OCI-LY7 (cell line): ENCODE data around the gene GSK3B. TPM values are rescaled to one million over a fixed set of nuclear protein-coding genes. Genes with fewer than 3 reads are reported as not detected.

ENCODE experiments used
- BruUV-seq: library from RNA; stranded (reverse); fragments of 400-500 nt; replicated peaks from 2 replicates; lab custom pipeline; 2021; lab: Mats Ljungman, UMichigan
- CTCF ChIA-PET: fragments of 300-600 bp; sonication (Branson Sonifier 250); formaldehyde crosslinking; loops from one replicate; lab custom pipeline; 2022; ENCODE audit warnings: antibody characterized with exemption; ENCODE audit not compliant: unreplicated experiment; lab: Charles Lee
- POLR2A ChIA-PET: fragments of 300-600 bp; sonication (Branson Sonifier 250); formaldehyde crosslinking; loops from one replicate; lab custom pipeline; 2022; ENCODE audit warnings: antibody characterized with exemption; lab: Charles Lee
- DNase-seq: peaks from one replicate; pipeline ENCODE4 v3.0.0-alpha.2; 2015; ENCODE audit warnings: low spot score
- H2AFZ ChIP-seq: fragments of 200-600 bp; sonication (generic), shearing (Covaris generic); 2 replicates; pipeline ENCODE4 v1.6.1; 2014; ENCODE audit warnings: mild to moderate bottlenecking, antibody characterized with exemption, low read length, moderate library complexity
- H3K27ac ChIP-seq: fragments of 200-600 bp; sonication (generic); 2 replicates; pipeline ENCODE4 v1.5.1; 2014; ENCODE audit warnings: mixed run types, low read depth, mild to moderate bottlenecking, moderate library complexity, low read length, inconsistent platforms; ENCODE audit not compliant: poor library complexity, severe bottlenecking
- H3K36me3 ChIP-seq: fragments of 200-600 bp; sonication (generic); 2 replicates; pipeline ENCODE4 v1.6.1; 2014; ENCODE audit warnings: mild to moderate bottlenecking, antibody characterized with exemption, low read length, moderate library complexity, mixed read lengths; ENCODE audit not compliant: insufficient read depth
- H3K4me1 ChIP-seq: fragments of 200-600 bp; sonication (generic); 2 replicates; pipeline ENCODE4 v1.5.1; 2014; ENCODE audit warnings: mild to moderate bottlenecking, low read length; ENCODE audit not compliant: insufficient read depth, poor library complexity, severe bottlenecking
- H3K4me2 ChIP-seq: fragments of 200-600 bp; sonication (generic); 2 replicates; pipeline ENCODE4 v1.6.1; 2014; ENCODE audit warnings: mild to moderate bottlenecking, low read length
- H3K4me3 ChIP-seq: fragments of 200-600 bp; sonication (generic); 2 replicates; pipeline ENCODE4 v1.5.1; 2014; ENCODE audit warnings: mild to moderate bottlenecking, low read depth, low read length; ENCODE audit not compliant: poor library complexity, severe bottlenecking
- H3K79me2 ChIP-seq: fragments of 200-600 bp; sonication (generic); 2 replicates; pipeline ENCODE4 v1.6.1; 2016; ENCODE audit warnings: low read depth, mild to moderate bottlenecking, low read length, moderate library complexity, mixed read lengths; ENCODE audit not compliant: insufficient read depth
- H3K9me2 ChIP-seq: fragments of 200-600 bp; sonication (generic); 2 replicates; pipeline ENCODE4 v1.6.1; 2016; ENCODE audit warnings: mild to moderate bottlenecking, low read length, mixed read lengths; ENCODE audit not compliant: insufficient read depth
- H3K9me3 ChIP-seq: fragments of 200-600 bp; sonication (generic); 2 replicates; pipeline ENCODE4 v1.6.1; 2014; ENCODE audit warnings: mild to moderate bottlenecking, mixed run types, low read length, mixed read lengths
- H4K20me1 ChIP-seq: fragments of 200-600 bp; sonication (generic); 2 replicates; pipeline ENCODE4 v1.6.1; 2014; ENCODE audit warnings: mild to moderate bottlenecking, antibody characterized with exemption, low read length, moderate library complexity, mixed read lengths; ENCODE audit not compliant: insufficient read depth
- EZH2phosphoT487 ChIP-seq: fragments of 200-600 bp; sonication (generic); IDR thresholded peaks from 2 replicates; pipeline ENCODE4 v1.6.1; 2018; ENCODE audit warnings: low read depth, borderline replicate concordance, mild to moderate bottlenecking, mixed run types, antibody characterized with exemption, low read length, moderate library complexity, mixed read lengths
- intact Hi-C: fragments of 100-400 bp; cut with micrococcal nuclease; formaldehyde crosslinking; loops from one replicate; pipeline ENCODE4 v1.10.0; 2022; ENCODE audit not compliant: unreplicated experiment
- total RNA-seq, 2 experiments: library from RNA; depleted of rRNA in 1 of 2; stranded (reverse); fragments of >200 nt in 1 of 2; shearing (Covaris generic) in 1 of 2; gene quantifications; 2 replicates each; pipeline ENCODE4 v1.2.3, GENCODE V29; 2014 to 2022
- TF ChIP-seq, protein P1 (sequence below): fragments of 200-600 bp; sonication (generic); conservative IDR thresholded peaks from 2 replicates; pipeline ENCODE4 v1.5.1; 2014; ENCODE audit warnings: mild to moderate bottlenecking, antibody characterized with exemption, low read length, moderate library complexity, mixed read lengths

Gene GSK3B
- total RNA-seq, 2 experiments from 2014 or later = 26.6 to 40.9 TPM

DNA sequence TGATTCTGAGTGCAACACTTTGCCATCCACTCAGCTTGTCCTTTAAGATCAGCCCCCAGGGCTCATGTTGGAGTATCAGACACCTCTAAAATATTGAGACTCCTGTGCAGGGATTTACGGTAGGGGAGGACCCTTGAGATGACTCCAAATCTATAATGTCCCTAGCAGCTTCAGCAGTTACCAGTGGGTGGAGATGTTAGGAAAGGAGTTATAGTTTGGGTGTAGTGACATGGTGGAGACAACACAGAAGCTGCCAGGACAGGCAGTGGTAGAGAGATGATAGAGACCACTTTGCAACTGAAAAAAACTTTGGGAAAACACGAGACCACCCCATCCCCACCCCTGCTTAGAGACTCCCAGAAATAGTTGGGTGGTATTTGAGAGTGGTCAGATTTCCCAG, 43.3 kb upstream of the GSK3B start:
- Histone ChIP-seq H3K9me3 (no peaks in the 10 kb centered on the region), H4K20me1 (no peaks in the 10 kb centered on the region), H3K36me3 (no peaks in the 10 kb centered on the region), H3K27ac (no peak overlapping the region), H3K4me3 (no peak overlapping the region), H3K79me2 (no peaks in the 10 kb centered on the region), H2AFZ (no peak overlapping the region), H3K4me2 (no peak overlapping the region), H3K9me2 (no peaks in the 10 kb centered on the region), H3K4me1 (no peaks in the 10 kb centered on the region)
- CTCF ChIA-PET = no interaction called here
- BruUV-seq = no TSS peak
- intact Hi-C loops = no loop called here
- TF ChIP-seq EZH2phosphoT487 = no peak
- TF ChIP-seq, protein P1, sequence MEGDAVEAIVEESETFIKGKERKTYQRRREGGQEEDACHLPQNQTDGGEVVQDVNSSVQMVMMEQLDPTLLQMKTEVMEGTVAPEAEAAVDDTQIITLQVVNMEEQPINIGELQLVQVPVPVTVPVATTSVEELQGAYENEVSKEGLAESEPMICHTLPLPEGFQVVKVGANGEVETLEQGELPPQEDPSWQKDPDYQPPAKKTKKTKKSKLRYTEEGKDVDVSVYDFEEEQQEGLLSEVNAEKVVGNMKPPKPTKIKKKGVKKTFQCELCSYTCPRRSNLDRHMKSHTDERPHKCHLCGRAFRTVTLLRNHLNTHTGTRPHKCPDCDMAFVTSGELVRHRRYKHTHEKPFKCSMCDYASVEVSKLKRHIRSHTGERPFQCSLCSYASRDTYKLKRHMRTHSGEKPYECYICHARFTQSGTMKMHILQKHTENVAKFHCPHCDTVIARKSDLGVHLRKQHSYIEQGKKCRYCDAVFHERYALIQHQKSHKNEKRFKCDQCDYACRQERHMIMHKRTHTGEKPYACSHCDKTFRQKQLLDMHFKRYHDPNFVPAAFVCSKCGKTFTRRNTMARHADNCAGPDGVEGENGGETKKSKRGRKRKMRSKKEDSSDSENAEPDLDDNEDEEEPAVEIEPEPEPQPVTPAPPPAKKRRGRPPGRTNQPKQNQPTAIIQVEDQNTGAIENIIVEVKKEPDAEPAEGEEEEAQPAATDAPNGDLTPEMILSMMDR = no peak
- no peak for DNase-seq
- POLR2A ChIA-PET = no interaction called here

DNA sequence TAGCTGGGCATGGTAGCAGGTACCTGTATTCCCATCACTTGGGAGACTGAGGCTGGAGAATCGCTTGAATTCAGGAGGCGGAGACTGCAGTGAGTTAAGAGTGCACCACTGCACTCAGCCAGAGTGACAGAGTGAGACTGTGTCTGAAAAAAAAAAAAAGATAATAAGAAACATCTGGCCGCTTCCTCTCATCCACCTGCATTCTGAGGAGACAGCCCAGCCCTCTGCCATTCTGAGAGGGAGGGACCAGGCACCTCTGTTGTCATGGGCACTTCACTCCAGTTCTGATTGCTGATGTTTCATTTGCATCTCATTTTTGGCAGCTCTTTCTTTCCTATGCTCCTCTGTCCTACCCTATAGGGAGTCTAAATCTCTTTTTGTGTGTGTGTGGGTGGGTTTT, 36.4 kb upstream of the GSK3B start:
- H3K4me1 ChIP-seq = no peaks in the 10 kb centered on the region
- intact Hi-C loops = no loop called here
- BruUV-seq = no TSS peak
- CTCF ChIA-PET = no interaction called here
- no peaks in the 10 kb centered on the region for H3K79me2 ChIP-seq
- H3K4me2 ChIP-seq = no peak overlapping the region
- no peak for DNase-seq
- H3K9me2 ChIP-seq = no peaks in the 10 kb centered on the region
- H3K27ac ChIP-seq = no peak overlapping the region
- H4K20me1 ChIP-seq = no peaks in the 10 kb centered on the region
- POLR2A ChIA-PET = interaction anchor here (1.2 kb wide), 1 partner anchor 11 kb away, joined by 3 read pairs; no protein-coding TSS in a partner anchor
- no peak for TF ChIP-seq EZH2phosphoT487
- TF ChIP-seq, protein P1 = no peak
- H3K4me3 ChIP-seq = no peak overlapping the region
- H3K9me3 ChIP-seq = no peaks in the 10 kb centered on the region
- H3K36me3 ChIP-seq = no peaks in the 10 kb centered on the region
- H2AFZ ChIP-seq = no peak overlapping the region

DNA sequence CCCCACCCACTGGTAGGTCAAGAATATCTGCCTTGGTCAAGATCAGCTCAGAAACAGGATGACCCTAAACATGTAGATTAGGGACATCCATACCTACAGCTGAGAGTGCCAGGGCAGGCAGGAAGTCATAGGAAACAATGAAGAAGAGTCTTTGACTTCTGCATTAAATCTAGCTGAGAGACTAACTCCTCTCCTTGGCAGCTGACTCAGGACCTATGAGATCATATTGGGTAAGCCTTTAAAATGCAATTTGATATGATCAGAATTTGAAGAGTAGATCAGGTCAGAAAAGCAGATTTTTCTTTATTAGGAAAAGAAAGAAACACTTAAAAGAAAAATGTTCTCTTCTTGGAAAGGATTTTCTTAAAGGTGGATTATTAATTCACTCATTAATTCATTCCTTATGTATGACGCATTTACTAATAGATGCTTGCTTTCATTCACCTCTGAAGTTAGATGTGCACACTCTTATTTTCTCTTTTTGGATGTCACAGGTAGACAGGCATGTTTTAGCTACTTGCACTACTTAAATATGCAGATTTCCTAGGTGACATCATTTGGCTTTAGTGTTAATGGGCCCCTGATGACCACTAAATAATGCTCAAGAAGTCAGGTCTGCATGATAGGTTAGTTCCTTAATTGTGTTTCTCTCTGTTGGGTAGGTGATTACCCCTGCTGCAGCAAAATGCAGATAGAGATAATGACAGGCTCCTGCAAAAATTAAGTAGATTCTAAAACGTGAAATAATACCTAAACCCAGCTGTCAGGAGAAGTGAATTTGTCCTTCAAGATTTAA, 35.7 kb upstream of the GSK3B start:
- no peak overlapping the region for H2AFZ ChIP-seq
- no peaks in the 10 kb centered on the region for H3K9me2 ChIP-seq
- H3K4me3 ChIP-seq = no peak overlapping the region
- no peak for TF ChIP-seq EZH2phosphoT487
- TF ChIP-seq, protein P1 = no peak
- DNase-seq = no peak
- H3K79me2 ChIP-seq = no peaks in the 10 kb centered on the region
- no peaks in the 10 kb centered on the region for H3K4me1 ChIP-seq
- no peaks in the 10 kb centered on the region for H3K9me3 ChIP-seq
- BruUV-seq = no TSS peak
- H3K27ac ChIP-seq = no peak overlapping the region
- ChIA-PET CTCF (no interaction called here), POLR2A (no interaction called here)
- no peak overlapping the region for H3K4me2 ChIP-seq
- intact Hi-C loops = no loop called here
- H3K36me3 ChIP-seq = no peaks in the 10 kb centered on the region
- H4K20me1 ChIP-seq = no peaks in the 10 kb centered on the region
